Liver (tissue), 9 donors: ENCODE results near the gene SEC11C. TPM values are rescaled to one million over a fixed set of nuclear protein-coding genes. Genes with fewer than 3 reads are reported as not detected.

ENCODE experiments used
- DNase-seq: peaks from one replicate; pipeline ENCODE4 v3.0.0-alpha.2; 2017; ENCODE audit warnings: low spot score
- H3K27ac ChIP-seq, 2 donors: one replicate each; pipeline ENCODE4 v1.7.0; 2013; ENCODE audit warnings: inconsistent platforms in 2 of 2, low read length in 2 of 2, control low read depth in 1 of 2, low read depth in 1 of 2, mild to moderate bottlenecking in 1 of 2
- H3K27me3 ChIP-seq, 4 donors: one replicate each; pipeline versions ENCODE4 v1.6.1 to v1.7.0; 2013; ENCODE audit warnings: low read length in 3 of 4, inconsistent platforms in 1 of 4, mild to moderate bottlenecking in 1 of 4, moderate library complexity in 1 of 4; ENCODE audit not compliant: control insufficient read depth in 4 of 4, insufficient read depth in 4 of 4
- H3K36me3 ChIP-seq, 4 donors: one replicate each; pipeline versions ENCODE4 v1.6.1 to v1.7.0; 2013; ENCODE audit warnings: low read length in 3 of 4, mild to moderate bottlenecking in 3 of 4, low read depth in 1 of 4, moderate library complexity in 1 of 4; ENCODE audit not compliant: control insufficient read depth in 4 of 4, insufficient read depth in 3 of 4
- H3K4me1 ChIP-seq, 4 donors: one replicate each; pipeline versions ENCODE4 v1.6.1 to v1.7.0; 2013; ENCODE audit warnings: low read length in 3 of 4, mild to moderate bottlenecking in 3 of 4, moderate library complexity in 1 of 4; ENCODE audit not compliant: control insufficient read depth in 4 of 4, insufficient read depth in 4 of 4
- H3K4me3 ChIP-seq, 3 donors: one replicate each; pipeline versions ENCODE4 v1.6.1 to v1.7.0; 2013; ENCODE audit warnings: low read length in 3 of 3, control low read depth in 1 of 3, low read depth in 1 of 3, mild to moderate bottlenecking in 1 of 3
- H3K9ac ChIP-seq, 2 donors: one replicate each; pipeline ENCODE4 v1.7.0; 2013; ENCODE audit warnings: low read length in 2 of 2, mild to moderate bottlenecking in 2 of 2, moderate library complexity in 2 of 2, control low read depth in 1 of 2, low read depth in 1 of 2
- H3K9me3 ChIP-seq, 4 donors: one replicate each; pipeline versions ENCODE4 v1.6.1 to v1.7.0; 2013; ENCODE audit warnings: low read length in 3 of 4; ENCODE audit not compliant: control insufficient read depth in 4 of 4
- FOXA1 ChIP-seq: IDR thresholded peaks from 2 replicates; pipeline ENCODE4 v1.6.1; 2016; ENCODE audit warnings: antibody characterized with exemption
- FOXA2 ChIP-seq: IDR thresholded peaks from 2 replicates; pipeline ENCODE4 v1.6.1; 2016; ENCODE audit warnings: antibody characterized with exemption
- GABPA ChIP-seq, 2 donors: IDR thresholded peaks in 1 of 2; conservative IDR thresholded peaks in 1 of 2; 2 replicates each; pipeline ENCODE4 v1.6.1; 2016; ENCODE audit warnings: antibody characterized with exemption in 2 of 2, mild to moderate bottlenecking in 1 of 2, moderate library complexity in 1 of 2
- HNF4A ChIP-seq, 2 donors: conservative IDR thresholded peaks; 2 replicates each; pipeline ENCODE4 v1.6.1; 2016; ENCODE audit warnings: antibody characterized with exemption in 2 of 2, mild to moderate bottlenecking in 2 of 2
- JUND ChIP-seq, 2 donors: IDR thresholded peaks; 2 replicates each; pipeline ENCODE4 v1.6.1; 2016; ENCODE audit warnings: antibody characterized with exemption in 2 of 2
- NR2F2 ChIP-seq: IDR thresholded peaks from 2 replicates; pipeline ENCODE4 v1.6.1; 2016; ENCODE audit warnings: antibody characterized with exemption
- RAD21 ChIP-seq, 2 donors: IDR thresholded peaks; 2 replicates each; pipeline ENCODE4 v1.6.1; 2016; ENCODE audit warnings: antibody characterized with exemption in 2 of 2, mild to moderate bottlenecking in 2 of 2
- RXRA ChIP-seq, 2 donors: IDR thresholded peaks; 2 replicates each; pipeline ENCODE4 v1.6.1; 2017 to 2018; ENCODE audit warnings: antibody characterized with exemption in 2 of 2, mild to moderate bottlenecking in 1 of 2
- SP1 ChIP-seq: IDR thresholded peaks from 2 replicates; pipeline ENCODE4 v1.6.1; 2018; ENCODE audit warnings: antibody characterized with exemption, mild to moderate bottlenecking
- TAF1 ChIP-seq: conservative IDR thresholded peaks from 2 replicates; pipeline ENCODE4 v1.6.1; 2016; ENCODE audit warnings: antibody characterized with exemption, mild to moderate bottlenecking
- YY1 ChIP-seq: IDR thresholded peaks from 2 replicates; pipeline ENCODE4 v1.6.1; 2016; ENCODE audit warnings: antibody characterized with exemption, mild to moderate bottlenecking
- WGBS: extraction: QIAGEN DNeasy Blood & Tissue Kit; methylation state at CpG from one replicate; pipeline ENCODE4 v1.1.7; 2013; 5-methylcytosine and 5-hydroxymethylcytosine counted together
- polyA plus RNA-seq, 2 donors: library from polyadenylated mRNA; stranded (reverse) in 1 of 2; unstranded in 1 of 2; fragments of 200-250 nt in 1 of 2; fragments of >200 nt in 1 of 2; fragmentation: Nextera tagmentation in 1 of 2; extraction: Ambion mirVana in 1 of 2; gene quantifications; one replicate each; pipeline versions ENCODE4 v1.2.1 to v1.2.3, GENCODE V29; 2013 to 2015
- total RNA-seq, 2 donors: library from RNA; depleted of rRNA; stranded (reverse); fragments of >200 nt; gene quantifications; one replicate each; pipeline ENCODE4 v1.2.3, GENCODE V29; 2014
- TF ChIP-seq, protein P1 (sequence below): fragments of 150-350 bp; IDR thresholded peaks from 2 replicates; pipeline ENCODE4 v1.5.1; 2017; ENCODE audit warnings: improper control_type of control experiment, low read depth, low read length; ENCODE audit not compliant: missing input control
- TF ChIP-seq, protein P2 (sequence below): IDR thresholded peaks from 2 replicates; pipeline ENCODE4 v1.6.1; 2016; ENCODE audit warnings: antibody characterized with exemption, mild to moderate bottlenecking
- TF ChIP-seq, protein P3 (sequence below): IDR thresholded peaks from 2 replicates; pipeline ENCODE4 v1.6.1; 2016; ENCODE audit warnings: antibody characterized with exemption
- TF ChIP-seq, protein P4 (sequence below): IDR thresholded peaks from 2 replicates; pipeline ENCODE4 v1.6.1; 2016; ENCODE audit warnings: antibody characterized with exemption
- donor health status: healthy.
- donor health status: healthy.
- donor health status: healthy.
- donor health status: healthy.
- donor health status: healthy.

SEC11C gene
- total and polyA plus RNA-seq, 4 donors = 106 to 206 (median 156) TPM

DNA sequence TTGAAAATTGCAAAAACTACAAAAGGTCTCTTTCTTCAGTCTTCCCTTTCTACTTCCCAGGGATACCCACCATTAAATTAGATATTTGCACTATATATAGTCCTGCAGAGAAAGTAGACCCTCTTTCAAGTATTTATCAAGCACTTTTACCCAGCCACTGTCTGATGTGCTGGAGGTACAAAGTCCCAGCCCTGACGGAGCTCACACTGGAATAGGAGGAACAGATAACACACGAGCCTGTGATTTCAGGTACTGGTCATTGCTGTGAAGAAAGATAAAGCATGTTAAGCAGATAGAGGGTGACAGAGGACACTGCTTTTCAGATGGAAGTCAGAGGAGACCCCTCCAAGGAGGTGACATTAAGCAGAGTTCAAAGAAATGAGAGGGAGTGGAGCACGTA is 19.6 kb downstream of the SEC11C start:
- WGBS = 81% methylated on average over 3 of the region's 3 CpGs
- no peaks in the 10 kb centered on the region for H3K27me3 ChIP-seq
- H3K4me3 ChIP-seq = no peak overlapping the region
- no peak overlapping the region for H3K9ac ChIP-seq
- no peaks in the 10 kb centered on the region for H3K4me1 ChIP-seq
- H3K9me3 ChIP-seq = no peaks in the 10 kb centered on the region
- TF ChIP-seq, protein P1, sequence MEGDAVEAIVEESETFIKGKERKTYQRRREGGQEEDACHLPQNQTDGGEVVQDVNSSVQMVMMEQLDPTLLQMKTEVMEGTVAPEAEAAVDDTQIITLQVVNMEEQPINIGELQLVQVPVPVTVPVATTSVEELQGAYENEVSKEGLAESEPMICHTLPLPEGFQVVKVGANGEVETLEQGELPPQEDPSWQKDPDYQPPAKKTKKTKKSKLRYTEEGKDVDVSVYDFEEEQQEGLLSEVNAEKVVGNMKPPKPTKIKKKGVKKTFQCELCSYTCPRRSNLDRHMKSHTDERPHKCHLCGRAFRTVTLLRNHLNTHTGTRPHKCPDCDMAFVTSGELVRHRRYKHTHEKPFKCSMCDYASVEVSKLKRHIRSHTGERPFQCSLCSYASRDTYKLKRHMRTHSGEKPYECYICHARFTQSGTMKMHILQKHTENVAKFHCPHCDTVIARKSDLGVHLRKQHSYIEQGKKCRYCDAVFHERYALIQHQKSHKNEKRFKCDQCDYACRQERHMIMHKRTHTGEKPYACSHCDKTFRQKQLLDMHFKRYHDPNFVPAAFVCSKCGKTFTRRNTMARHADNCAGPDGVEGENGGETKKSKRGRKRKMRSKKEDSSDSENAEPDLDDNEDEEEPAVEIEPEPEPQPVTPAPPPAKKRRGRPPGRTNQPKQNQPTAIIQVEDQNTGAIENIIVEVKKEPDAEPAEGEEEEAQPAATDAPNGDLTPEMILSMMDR = no peak
- TF ChIP-seq, protein P2, sequence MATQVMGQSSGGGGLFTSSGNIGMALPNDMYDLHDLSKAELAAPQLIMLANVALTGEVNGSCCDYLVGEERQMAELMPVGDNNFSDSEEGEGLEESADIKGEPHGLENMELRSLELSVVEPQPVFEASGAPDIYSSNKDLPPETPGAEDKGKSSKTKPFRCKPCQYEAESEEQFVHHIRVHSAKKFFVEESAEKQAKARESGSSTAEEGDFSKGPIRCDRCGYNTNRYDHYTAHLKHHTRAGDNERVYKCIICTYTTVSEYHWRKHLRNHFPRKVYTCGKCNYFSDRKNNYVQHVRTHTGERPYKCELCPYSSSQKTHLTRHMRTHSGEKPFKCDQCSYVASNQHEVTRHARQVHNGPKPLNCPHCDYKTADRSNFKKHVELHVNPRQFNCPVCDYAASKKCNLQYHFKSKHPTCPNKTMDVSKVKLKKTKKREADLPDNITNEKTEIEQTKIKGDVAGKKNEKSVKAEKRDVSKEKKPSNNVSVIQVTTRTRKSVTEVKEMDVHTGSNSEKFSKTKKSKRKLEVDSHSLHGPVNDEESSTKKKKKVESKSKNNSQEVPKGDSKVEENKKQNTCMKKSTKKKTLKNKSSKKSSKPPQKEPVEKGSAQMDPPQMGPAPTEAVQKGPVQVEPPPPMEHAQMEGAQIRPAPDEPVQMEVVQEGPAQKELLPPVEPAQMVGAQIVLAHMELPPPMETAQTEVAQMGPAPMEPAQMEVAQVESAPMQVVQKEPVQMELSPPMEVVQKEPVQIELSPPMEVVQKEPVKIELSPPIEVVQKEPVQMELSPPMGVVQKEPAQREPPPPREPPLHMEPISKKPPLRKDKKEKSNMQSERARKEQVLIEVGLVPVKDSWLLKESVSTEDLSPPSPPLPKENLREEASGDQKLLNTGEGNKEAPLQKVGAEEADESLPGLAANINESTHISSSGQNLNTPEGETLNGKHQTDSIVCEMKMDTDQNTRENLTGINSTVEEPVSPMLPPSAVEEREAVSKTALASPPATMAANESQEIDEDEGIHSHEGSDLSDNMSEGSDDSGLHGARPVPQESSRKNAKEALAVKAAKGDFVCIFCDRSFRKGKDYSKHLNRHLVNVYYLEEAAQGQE = no peak
- TF ChIP-seq GABPA (IDR thresholded peaks at IDR 0.05 in 1 of 2, conservative IDR thresholded peaks at IDR 0.05 in 1 of 2) (no peak), FOXA1 (no peak)
- H3K27ac ChIP-seq = no peak overlapping the region
- H3K36me3 ChIP-seq = peaks cover 0 to 16% (median 16%) of the 10 kb centered on the region in 4 donors
- DNase-seq = no peak

DNA sequence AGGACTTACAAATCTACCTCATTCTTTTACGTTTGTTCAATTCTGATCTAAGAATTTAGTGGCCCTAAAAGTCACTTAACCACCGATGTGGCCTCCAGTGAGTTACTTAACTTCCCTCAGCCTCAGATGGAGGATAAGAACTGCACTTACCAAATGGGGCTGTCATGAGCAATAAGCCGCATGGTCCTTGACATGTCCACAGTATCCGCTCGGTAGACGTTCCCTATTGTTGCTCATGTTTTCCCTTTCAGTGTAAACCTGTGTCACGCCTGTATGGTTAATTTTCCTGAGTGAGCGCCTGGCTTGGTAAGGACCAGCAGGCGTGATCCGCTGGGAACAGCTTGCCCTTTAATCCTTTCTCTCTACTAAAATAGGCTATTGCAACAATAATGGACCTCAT is 20.3 kb downstream of the SEC11C start:
- Histone ChIP-seq H3K27ac (no peak overlapping the region), H3K4me1 (no peaks in the 10 kb centered on the region), H3K4me3 (no peak overlapping the region), H3K9me3 (no peaks in the 10 kb centered on the region), H3K36me3 (peaks cover 0 to 15% (median 14%) of the 10 kb centered on the region in 4 donors), H3K27me3 (no peaks in the 10 kb centered on the region), H3K9ac (no peak overlapping the region)
- no peak for TF ChIP-seq FOXA2
- DNase-seq = no peak
- WGBS = 87% methylated on average over 10 of the region's 10 CpGs

DNA sequence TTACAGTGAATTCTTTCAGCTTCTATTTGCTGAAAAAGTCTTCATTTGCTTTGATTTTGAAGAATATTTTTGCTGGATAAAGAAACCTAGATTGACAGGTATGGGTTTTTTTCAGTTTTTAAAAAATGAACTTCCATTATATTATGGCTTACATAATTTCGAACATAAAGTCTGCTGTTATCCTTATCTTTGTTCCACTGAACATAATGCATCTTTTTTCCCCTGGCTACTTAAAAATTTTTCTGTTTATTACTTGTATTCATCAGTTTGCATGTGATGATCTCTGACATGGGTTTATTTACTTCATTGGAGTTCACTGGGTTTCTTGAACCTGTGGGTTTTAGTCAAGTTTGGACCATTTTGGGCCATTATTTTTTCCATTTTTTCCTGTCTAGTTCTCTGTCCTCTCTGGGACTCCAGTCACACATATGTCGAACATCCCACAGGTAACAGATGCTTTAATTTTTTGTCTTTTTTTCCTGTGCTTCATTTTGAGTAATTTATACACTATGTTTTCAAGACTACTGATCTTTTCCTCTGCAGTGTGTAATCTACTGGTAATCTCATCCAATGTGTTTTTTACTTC is 33.1 kb downstream of the SEC11C start:
- DNase-seq = no peak
- WGBS = 71% methylated on average over 2 of the region's 2 CpGs
- Histone ChIP-seq H3K27me3 (no peaks in the 10 kb centered on the region), H3K4me1 (no peaks in the 10 kb centered on the region), H3K36me3 (no peaks in the 10 kb centered on the region), H3K27ac (no peak overlapping the region), H3K4me3 (no peak overlapping the region), H3K9me3 (peaks cover 2 to 15% (median 4%) of the 10 kb centered on the region in 4 donors), H3K9ac (no peak overlapping the region)
- TF ChIP-seq, protein P3, sequence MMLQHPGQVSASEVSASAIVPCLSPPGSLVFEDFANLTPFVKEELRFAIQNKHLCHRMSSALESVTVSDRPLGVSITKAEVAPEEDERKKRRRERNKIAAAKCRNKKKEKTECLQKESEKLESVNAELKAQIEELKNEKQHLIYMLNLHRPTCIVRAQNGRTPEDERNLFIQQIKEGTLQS = no peak
- TF ChIP-seq FOXA2 (no peak), NR2F2 (no peak), YY1 (no peak), GABPA (IDR thresholded peaks at IDR 0.05 in 1 of 2, conservative IDR thresholded peaks at IDR 0.05 in 1 of 2) (no peak), HNF4A (conservative IDR thresholded peaks at IDR 0.05) (no peak), RXRA (IDR thresholded peaks at IDR 0.05) (no peak), TAF1 (no peak), RAD21 (IDR thresholded peaks at IDR 0.05) (no peak), SP1 (no peak), FOXA1 (no peak), JUND (IDR thresholded peaks at IDR 0.05) (no peak)
- TF ChIP-seq, protein P4, sequence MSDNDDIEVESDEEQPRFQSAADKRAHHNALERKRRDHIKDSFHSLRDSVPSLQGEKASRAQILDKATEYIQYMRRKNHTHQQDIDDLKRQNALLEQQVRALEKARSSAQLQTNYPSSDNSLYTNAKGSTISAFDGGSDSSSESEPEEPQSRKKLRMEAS = no peak
- TF ChIP-seq, protein P1 = no peak
- TF ChIP-seq, protein P2 = no peak
